Measurements from ENCODE around the gene TOPBP1. TPM values are rescaled to one million over a fixed set of nuclear protein-coding genes. Genes with fewer than 3 reads are reported as not detected.

Gene TOPBP1
- total and polyA plus RNA-seq, 2 of the 8 experiments (the other 6 are each of a cell fraction or from before 2014, with no cell fraction given) = 19.7 to 35.9 TPM

DNA sequence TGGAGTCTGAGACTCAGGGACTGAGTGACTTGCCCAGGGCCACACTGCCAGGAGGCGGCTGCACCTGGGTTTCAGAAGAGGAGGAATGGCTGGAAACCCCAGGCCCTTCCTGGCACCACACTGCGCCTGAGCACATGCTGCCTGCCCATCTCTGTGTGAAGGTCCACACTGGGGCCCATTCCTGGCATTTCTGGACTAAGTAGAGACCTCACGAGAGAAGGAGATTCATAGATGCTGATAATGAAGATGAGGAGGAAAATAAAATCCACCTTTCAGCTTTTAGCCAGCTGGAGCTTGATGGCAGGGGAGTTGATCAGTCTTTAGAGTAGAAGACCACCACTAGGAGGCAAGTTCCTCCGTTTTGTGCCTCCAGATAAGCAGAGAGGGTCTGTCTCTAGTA is 44.3 kb upstream of the TOPBP1 start (continued):
- TF ChIP-seq BRCA1 (IDR thresholded peaks at IDR 0.05; ENCODE audit: low read depth, low read length) = no peak
- TF ChIP-seq SIRT6 (IDR thresholded peaks at IDR 0.05; ENCODE audit: low read length) = no peak
- TF ChIP-seq SP2 (IDR thresholded peaks at IDR 0.05; ENCODE audit: low read length) = no peak
- TF ChIP-seq GTF2F1 (IDR thresholded peaks at IDR 0.05; ENCODE audit: borderline replicate concordance, low read depth, low read length) = no peak
- TF ChIP-seq TEAD4 (IDR thresholded peaks at IDR 0.05; ENCODE audit: low read depth, low read length) = no peak
- no peak for TF ChIP-seq RFX5 (IDR thresholded peaks at IDR 0.05; ENCODE audit: borderline replicate concordance, low read depth, low read length)

All from H1 (cell line).